Measurements from ENCODE around the gene SP3.

DNA sequence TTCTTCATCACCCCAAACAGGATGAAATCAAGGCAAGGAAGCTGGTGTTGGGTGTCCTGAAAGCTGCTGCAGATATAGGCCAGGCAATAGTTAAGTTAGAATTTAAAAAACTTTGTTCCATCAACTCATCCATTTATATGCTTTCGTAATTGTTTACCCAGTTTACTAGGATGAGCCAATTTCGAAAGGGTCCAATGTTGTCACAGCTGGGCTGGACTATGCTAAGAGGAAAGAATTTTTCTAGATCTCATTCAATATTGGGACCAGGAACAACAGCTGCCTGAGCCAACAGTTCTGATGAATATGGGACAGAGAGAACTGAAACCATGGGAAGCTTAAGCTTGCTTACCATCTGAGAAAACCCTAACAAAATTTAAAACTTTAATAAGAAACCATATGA lies 21.6 kb upstream of the SP3 start:
- TF ChIP-seq, protein P1, sequence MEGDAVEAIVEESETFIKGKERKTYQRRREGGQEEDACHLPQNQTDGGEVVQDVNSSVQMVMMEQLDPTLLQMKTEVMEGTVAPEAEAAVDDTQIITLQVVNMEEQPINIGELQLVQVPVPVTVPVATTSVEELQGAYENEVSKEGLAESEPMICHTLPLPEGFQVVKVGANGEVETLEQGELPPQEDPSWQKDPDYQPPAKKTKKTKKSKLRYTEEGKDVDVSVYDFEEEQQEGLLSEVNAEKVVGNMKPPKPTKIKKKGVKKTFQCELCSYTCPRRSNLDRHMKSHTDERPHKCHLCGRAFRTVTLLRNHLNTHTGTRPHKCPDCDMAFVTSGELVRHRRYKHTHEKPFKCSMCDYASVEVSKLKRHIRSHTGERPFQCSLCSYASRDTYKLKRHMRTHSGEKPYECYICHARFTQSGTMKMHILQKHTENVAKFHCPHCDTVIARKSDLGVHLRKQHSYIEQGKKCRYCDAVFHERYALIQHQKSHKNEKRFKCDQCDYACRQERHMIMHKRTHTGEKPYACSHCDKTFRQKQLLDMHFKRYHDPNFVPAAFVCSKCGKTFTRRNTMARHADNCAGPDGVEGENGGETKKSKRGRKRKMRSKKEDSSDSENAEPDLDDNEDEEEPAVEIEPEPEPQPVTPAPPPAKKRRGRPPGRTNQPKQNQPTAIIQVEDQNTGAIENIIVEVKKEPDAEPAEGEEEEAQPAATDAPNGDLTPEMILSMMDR (IDR thresholded peaks at IDR 0.05): no peak
- no peak for TF ChIP-seq SIN3A (IDR thresholded peaks at IDR 0.05; ENCODE audit: borderline replicate concordance, insufficient read depth, low read depth, low read length)
- no peak for TF ChIP-seq POLR2AphosphoS5 (IDR thresholded peaks at IDR 0.05; ENCODE audit: low read depth, low read length)

Measured in Panc1 (cell line).